HepG2 (cell line): ENCODE results near the gene ARL16. TPM values are rescaled to one million over a fixed set of nuclear protein-coding genes. Genes with fewer than 3 reads are reported as not detected.
A peak's percentile ranks its signal among the peaks of the same experiment; 100 is the strongest.

Source experiments
- ARNT2 ChIP-seq: sonication (generic); formaldehyde crosslinking; IDR thresholded peaks from 2 replicates; pipeline ENCODE4 v1.8.0; 2022; ENCODE audit warnings: mild to moderate bottlenecking, low read depth, missing genetic modification reagents, moderate library complexity
- ATF7 ChIP-seq, 2 experiments: fragments of 450-650 bp in 1 of 2; sonication (generic) in 1 of 2; formaldehyde crosslinking in 1 of 2; IDR thresholded peaks; 2 replicates each; pipeline versions ENCODE4 v1.4.0 to v1.6.1; 2016 to 2020; ENCODE audit warnings: antibody characterized with exemption in 1 of 2, mild to moderate bottlenecking in 1 of 2, missing genetic modification reagents in 1 of 2
- CEBPB ChIP-seq: IDR thresholded peaks from 2 replicates; pipeline ENCODE4 v1.6.1; 2011; ENCODE audit warnings: low read depth, low read length, improper control_type of control experiment, borderline replicate concordance
- DPF2 ChIP-seq: sonication (generic); formaldehyde crosslinking; IDR thresholded peaks from 2 replicates; pipeline ENCODE4 v1.4.0; 2020; ENCODE audit warnings: mild to moderate bottlenecking, low read depth, missing genetic modification reagents, borderline replicate concordance
- GATAD1 ChIP-seq: IDR thresholded peaks from 2 replicates; pipeline ENCODE4 v1.6.1; 2016; ENCODE audit warnings: missing genetic modification reagents, missing compliant biosample characterization
- KLF13 ChIP-seq: sonication (generic); formaldehyde crosslinking; IDR thresholded peaks from 2 replicates; pipeline ENCODE4 v1.4.0; 2020; ENCODE audit warnings: mild to moderate bottlenecking, missing genetic modification reagents
- MAZ ChIP-seq, 2 experiments: sonication (generic) in 1 of 2; formaldehyde crosslinking in 1 of 2; IDR thresholded peaks; 2 replicates each; pipeline versions ENCODE4 v1.5.0 to v1.6.1; 2012 to 2020; ENCODE audit warnings: low read depth in 2 of 2, mild to moderate bottlenecking in 2 of 2, borderline replicate concordance in 1 of 2, improper control_type of control experiment in 1 of 2, low read length in 1 of 2, missing genetic modification reagents in 1 of 2, moderate library complexity in 1 of 2
- MEIS1 ChIP-seq: sonication (generic); formaldehyde crosslinking; IDR thresholded peaks from 2 replicates; pipeline ENCODE4 v1.9.0; 2021; ENCODE audit warnings: mild to moderate bottlenecking, missing genetic modification reagents, moderate library complexity, borderline replicate concordance
- NR2F1 ChIP-seq, 2 experiments: fragments of 450-650 bp in 1 of 2; formaldehyde crosslinking in 1 of 2; IDR thresholded peaks; 2 replicates each; pipeline versions ENCODE4 v1.5.0 to v1.6.1; 2016 to 2020; ENCODE audit warnings: mild to moderate bottlenecking in 1 of 2, missing compliant biosample characterization in 1 of 2, missing genetic modification reagents in 1 of 2, moderate library complexity in 1 of 2
- RFXAP ChIP-seq: sonication (generic); formaldehyde crosslinking; IDR thresholded peaks from 2 replicates; pipeline ENCODE4 v1.4.0; 2020; ENCODE audit warnings: missing genetic modification reagents, borderline replicate concordance
- SNAI1 ChIP-seq: sonication (generic); formaldehyde crosslinking; IDR thresholded peaks from 2 replicates; pipeline ENCODE4 v1.5.0; 2020; ENCODE audit warnings: mild to moderate bottlenecking, missing genetic modification reagents, borderline replicate concordance
- THAP11 ChIP-seq: IDR thresholded peaks from 2 replicates; pipeline ENCODE4 v1.6.1; 2016; ENCODE audit warnings: missing biosample characterization, missing genetic modification reagents
- ZKSCAN8 ChIP-seq: IDR thresholded peaks from 2 replicates; pipeline ENCODE4 v1.6.1; 2016; ENCODE audit warnings: borderline replicate concordance, missing genetic modification reagents, missing compliant biosample characterization
- ZMAT3 ChIP-seq: sonication (generic); formaldehyde crosslinking; conservative IDR thresholded peaks from 2 replicates; pipeline ENCODE4 v1.7.0; 2021; ENCODE audit warnings: missing genetic modification reagents
- ZNF263 ChIP-seq: sonication (generic); formaldehyde crosslinking; IDR thresholded peaks from 2 replicates; pipeline ENCODE4 v1.4.0; 2020; ENCODE audit warnings: missing genetic modification reagents
- ZNF598 ChIP-seq: sonication (generic); formaldehyde crosslinking; IDR thresholded peaks from 2 replicates; pipeline ENCODE4 v1.5.1; 2020; ENCODE audit warnings: mild to moderate bottlenecking, missing genetic modification reagents, borderline replicate concordance
- ZNF768 ChIP-seq: sonication (generic); formaldehyde crosslinking; IDR thresholded peaks from 2 replicates; pipeline ENCODE4 v1.4.0; 2020; ENCODE audit warnings: missing genetic modification reagents
- ZNF775 ChIP-seq: sonication (generic); formaldehyde crosslinking; IDR thresholded peaks from 2 replicates; pipeline ENCODE4 v1.4.0; 2020; ENCODE audit warnings: missing genetic modification reagents, mild to moderate bottlenecking, moderate library complexity, borderline replicate concordance
- polyA plus RNA-seq, 8 experiments: library from polyadenylated mRNA; depleted of rRNA in 3 of 8; stranded (reverse) in 7 of 8; unstranded in 1 of 8; fragments of >200 nt; fragmentation: Illumina TruSeq in 4 of 8; extraction: Trizol in 4 of 8; gene quantifications; 2 replicates each; pipeline versions ENCODE4 v1.2.1 to v1.2.3, GENCODE V29; 2011 to 2016; ENCODE audit warnings: low read depth in 4 of 8, missing spikeins in 1 of 8, mixed read lengths in 1 of 8; ENCODE audit not compliant: insufficient read depth in 1 of 8
- total RNA-seq, 5 experiments: library from RNA; depleted of rRNA; stranded (reverse); fragments of >200 nt; fragmentation: Illumina TruSeq; extraction: Trizol; gene quantifications; 2 replicates each; pipeline ENCODE4 v1.2.3, GENCODE V29; 2016; ENCODE audit warnings: low read depth in 1 of 5
- TF ChIP-seq, protein P1 (sequence below): sonication (generic); formaldehyde crosslinking; IDR thresholded peaks from 2 replicates; pipeline ENCODE4 v1.4.0; 2020; ENCODE audit warnings: mild to moderate bottlenecking, low read depth, missing genetic modification reagents
- TF ChIP-seq, protein P2 (sequence below): sonication (generic); formaldehyde crosslinking; IDR thresholded peaks from 2 replicates; pipeline ENCODE4 v1.5.0; 2020; ENCODE audit warnings: missing genetic modification reagents
- TF ChIP-seq, protein P3 (sequence below): sonication (generic); formaldehyde crosslinking; IDR thresholded peaks from 2 replicates; pipeline ENCODE4 v1.5.0; 2020; ENCODE audit warnings: mild to moderate bottlenecking, missing genetic modification reagents

Gene ARL16
- total and polyA plus RNA-seq, 2 of the 13 experiments (the other 11 are each of a cell fraction or from before 2014, with no cell fraction given) = 20.8 to 30.8 TPM

DNA sequence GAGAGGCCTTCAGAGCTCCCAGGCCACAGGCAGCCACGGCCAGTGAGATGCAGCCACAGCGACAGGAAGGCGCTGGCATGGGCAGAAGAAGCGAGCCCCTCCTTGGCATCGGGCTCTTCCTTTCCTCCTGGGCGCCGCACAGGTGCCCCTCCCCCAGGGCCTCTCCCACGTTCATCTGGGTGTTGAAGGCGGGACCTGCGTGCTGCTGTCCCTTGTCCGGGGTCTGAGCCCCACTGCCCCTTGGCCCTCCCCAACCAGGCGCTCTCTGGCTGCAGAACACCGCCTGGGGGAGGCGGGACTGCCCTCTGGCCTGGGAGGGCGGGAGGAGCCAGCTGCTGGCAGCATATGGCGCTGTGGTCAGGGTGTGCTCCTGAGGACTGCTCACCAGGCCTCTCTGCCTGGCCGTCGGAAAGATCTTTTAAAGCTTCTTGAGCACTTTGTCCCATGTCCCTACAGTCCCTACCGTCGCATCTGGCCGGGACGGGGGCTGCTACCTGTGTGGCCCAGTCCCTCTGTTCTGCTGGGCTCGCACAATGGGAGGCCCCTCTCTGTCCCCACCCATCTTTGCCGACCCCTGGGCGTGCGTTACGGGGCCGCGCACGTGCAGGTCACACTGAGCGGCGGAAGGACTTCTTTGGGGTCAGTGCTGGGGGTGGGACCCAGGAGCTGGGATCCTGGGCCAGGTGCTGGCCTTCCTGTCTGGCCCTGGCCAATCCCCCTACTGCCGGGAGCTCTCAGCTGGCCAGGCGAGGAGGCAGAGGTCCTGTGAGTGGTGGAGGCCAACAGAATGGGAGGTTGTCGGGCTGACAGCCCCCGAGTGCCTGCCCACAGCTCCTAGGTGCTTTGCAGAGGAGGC lies 30.2 kb upstream of the ARL16 start (continued):
- TF ChIP-seq ZKSCAN8 (CRISPR knock-in tag) (no peak), NR2F1 (CRISPR knock-in tag; IDR thresholded peaks at IDR 0.05) (peak in 1 of 2 experiments; percentile 16; a peak in 3 of 4 replicates), MAZ (IDR thresholded peaks at IDR 0.05; ENCODE audit: borderline replicate concordance, low read depth, low read length) (no peak), MAZ (CRISPR knock-in tag; IDR thresholded peaks at IDR 0.05; ENCODE audit: low read depth) (peak; percentile 78), ZMAT3 (0 out of 2 replicates have a peak, but pooled peaks have one; percentile 50), SNAI1 (CRISPR knock-in tag) (peak; percentile 21; the same call in 1 of the 2 replicates), GATAD1 (CRISPR knock-in tag) (peak; percentile 63), ARNT2 (CRISPR knock-in tag) (peak; percentile 75; the same call in 1 of the 2 replicates), CEBPB (no peak), DPF2 (no peak; the same call in 1 of the 2 replicates), RFXAP (CRISPR knock-in tag) (peak; percentile 70), ATF7 (IDR thresholded peaks at IDR 0.05) (no peak), ATF7 (CRISPR knock-in tag; IDR thresholded peaks at IDR 0.05) (peak; percentile 24; the same call in 1 of the 2 replicates), ZNF598 (CRISPR knock-in tag) (no peak; the same call in 1 of the 2 replicates), ZNF263 (CRISPR knock-in tag) (peak; percentile 98), THAP11 (CRISPR knock-in tag) (peak; percentile 82), ZNF768 (peak; percentile 55), KLF13 (CRISPR knock-in tag) (0 out of 2 replicates have a peak, but pooled peaks have one; percentile 42), ZNF775 (CRISPR knock-in tag) (no peak), MEIS1 (CRISPR knock-in tag) (peak; percentile 68; the same call in 1 of the 2 replicates)
- TF ChIP-seq, protein P1, sequence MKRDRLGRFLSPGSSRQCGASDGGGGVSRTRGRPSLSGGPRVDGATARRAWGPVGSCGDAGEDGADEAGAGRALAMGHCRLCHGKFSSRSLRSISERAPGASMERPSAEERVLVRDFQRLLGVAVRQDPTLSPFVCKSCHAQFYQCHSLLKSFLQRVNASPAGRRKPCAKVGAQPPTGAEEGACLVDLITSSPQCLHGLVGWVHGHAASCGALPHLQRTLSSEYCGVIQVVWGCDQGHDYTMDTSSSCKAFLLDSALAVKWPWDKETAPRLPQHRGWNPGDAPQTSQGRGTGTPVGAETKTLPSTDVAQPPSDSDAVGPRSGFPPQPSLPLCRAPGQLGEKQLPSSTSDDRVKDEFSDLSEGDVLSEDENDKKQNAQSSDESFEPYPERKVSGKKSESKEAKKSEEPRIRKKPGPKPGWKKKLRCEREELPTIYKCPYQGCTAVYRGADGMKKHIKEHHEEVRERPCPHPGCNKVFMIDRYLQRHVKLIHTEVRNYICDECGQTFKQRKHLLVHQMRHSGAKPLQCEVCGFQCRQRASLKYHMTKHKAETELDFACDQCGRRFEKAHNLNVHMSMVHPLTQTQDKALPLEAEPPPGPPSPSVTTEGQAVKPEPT (CRISPR knock-in tag) = peak; percentile 84; the same call in 1 of the 2 replicates
- TF ChIP-seq, protein P2, sequence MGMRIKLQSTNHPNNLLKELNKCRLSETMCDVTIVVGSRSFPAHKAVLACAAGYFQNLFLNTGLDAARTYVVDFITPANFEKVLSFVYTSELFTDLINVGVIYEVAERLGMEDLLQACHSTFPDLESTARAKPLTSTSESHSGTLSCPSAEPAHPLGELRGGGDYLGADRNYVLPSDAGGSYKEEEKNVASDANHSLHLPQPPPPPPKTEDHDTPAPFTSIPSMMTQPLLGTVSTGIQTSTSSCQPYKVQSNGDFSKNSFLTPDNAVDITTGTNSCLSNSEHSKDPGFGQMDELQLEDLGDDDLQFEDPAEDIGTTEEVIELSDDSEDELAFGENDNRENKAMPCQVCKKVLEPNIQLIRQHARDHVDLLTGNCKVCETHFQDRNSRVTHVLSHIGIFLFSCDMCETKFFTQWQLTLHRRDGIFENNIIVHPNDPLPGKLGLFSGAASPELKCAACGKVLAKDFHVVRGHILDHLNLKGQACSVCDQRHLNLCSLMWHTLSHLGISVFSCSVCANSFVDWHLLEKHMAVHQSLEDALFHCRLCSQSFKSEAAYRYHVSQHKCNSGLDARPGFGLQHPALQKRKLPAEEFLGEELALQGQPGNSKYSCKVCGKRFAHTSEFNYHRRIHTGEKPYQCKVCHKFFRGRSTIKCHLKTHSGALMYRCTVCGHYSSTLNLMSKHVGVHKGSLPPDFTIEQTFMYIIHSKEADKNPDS (CRISPR knock-in tag) = no peak
- TF ChIP-seq, protein P3, sequence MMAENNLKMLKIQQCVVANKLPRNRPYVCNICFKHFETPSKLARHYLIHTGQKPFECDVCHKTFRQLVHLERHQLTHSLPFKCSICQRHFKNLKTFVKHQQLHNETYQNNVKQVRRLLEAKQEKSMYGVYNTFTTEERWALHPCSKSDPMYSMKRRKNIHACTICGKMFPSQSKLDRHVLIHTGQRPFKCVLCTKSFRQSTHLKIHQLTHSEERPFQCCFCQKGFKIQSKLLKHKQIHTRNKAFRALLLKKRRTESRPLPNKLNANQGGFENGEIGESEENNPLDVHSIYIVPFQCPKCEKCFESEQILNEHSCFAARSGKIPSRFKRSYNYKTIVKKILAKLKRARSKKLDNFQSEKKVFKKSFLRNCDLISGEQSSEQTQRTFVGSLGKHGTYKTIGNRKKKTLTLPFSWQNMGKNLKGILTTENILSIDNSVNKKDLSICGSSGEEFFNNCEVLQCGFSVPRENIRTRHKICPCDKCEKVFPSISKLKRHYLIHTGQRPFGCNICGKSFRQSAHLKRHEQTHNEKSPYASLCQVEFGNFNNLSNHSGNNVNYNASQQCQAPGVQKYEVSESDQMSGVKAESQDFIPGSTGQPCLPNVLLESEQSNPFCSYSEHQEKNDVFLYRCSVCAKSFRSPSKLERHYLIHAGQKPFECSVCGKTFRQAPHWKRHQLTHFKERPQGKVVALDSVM (CRISPR knock-in tag) = peak; percentile 98
